ENCODE results near the gene HYI. TPM values are rescaled to one million over a fixed set of nuclear protein-coding genes. Genes with fewer than 3 reads are reported as not detected.
"Not testable (repeated sequence)": the region's sequence is repeated elsewhere in the genome, so short reads cannot be mapped to it uniquely, and the experiment has no call there.

The HYI gene
- total and polyA plus RNA-seq, 4 donors, result 26.9 to 34.9 (median 29.8) TPM

- TF ChIP-seq CTCF (IDR thresholded peaks at IDR 0.05; ENCODE audit: low read depth, low read length, missing input control) (peak; percentile 68), TAF1 (conservative IDR thresholded peaks at IDR 0.05) (no peak), SP1 (IDR thresholded peaks at IDR 0.05) (no peak), RXRA (IDR thresholded peaks at IDR 0.05) (no peak), YY1 (IDR thresholded peaks at IDR 0.05) (no peak), RAD21 (IDR thresholded peaks at IDR 0.05) (peak; percentile 81 to 84)
These were observed 39.0 kb downstream of the HYI start (continued) for GRCh38 chr1:43414634-43415223.

GRCh38 chr1:43413426-43413825 lies 40.3 kb downstream of the HYI start:
- not testable (repeated sequence) for H3K9me3 ChIP-seq (ENCODE audit: control insufficient read depth in 4 of 4, low read length in 3 of 4); DNase-seq (ENCODE audit: low spot score); H3K27ac ChIP-seq (ENCODE audit: low read depth in 1 of 2, low read length in 2 of 2); H3K4me1 ChIP-seq (ENCODE audit: control insufficient read depth in 4 of 4, insufficient read depth in 4 of 4, low read length in 3 of 4); H3K4me3 ChIP-seq (ENCODE audit: low read depth in 1 of 3, low read length in 3 of 3); H3K27me3 ChIP-seq (ENCODE audit: control insufficient read depth in 4 of 4, insufficient read depth in 4 of 4, low read length in 3 of 4); H3K9ac ChIP-seq (ENCODE audit: low read depth in 1 of 2, low read length in 2 of 2)
- H3K36me3 ChIP-seq (ENCODE audit: control insufficient read depth in 4 of 4, insufficient read depth in 3 of 4, low read depth in 1 of 4, low read length in 3 of 4), result peaks cover 3 to 30% (median 17%) of the 10 kb centered on the region in 4 donors
- 100% methylated on average over 1 of the region's 1 CpG for WGBS

- DNase-seq (ENCODE audit: low spot score), result no peak
- no peak for TF ChIP-seq JUND (IDR thresholded peaks at IDR 0.05)
- no peak for TF ChIP-seq RAD21 (IDR thresholded peaks at IDR 0.05)
- TF ChIP-seq ATF3 (IDR thresholded peaks at IDR 0.05), result no peak
- no peak for TF ChIP-seq RXRA (IDR thresholded peaks at IDR 0.05)
- no peak for TF ChIP-seq SP1 (IDR thresholded peaks at IDR 0.05)
- TF ChIP-seq EGR1 (IDR thresholded peaks at IDR 0.05; ENCODE audit: low read depth in 2 of 2), result no peak
- no peak for TF ChIP-seq CTCF (IDR thresholded peaks at IDR 0.05; ENCODE audit: low read depth, low read length, missing input control)
- TF ChIP-seq HNF4G (IDR thresholded peaks at IDR 0.05), result no peak
- TF ChIP-seq HNF4A (conservative IDR thresholded peaks at IDR 0.05), result no peak
- Histone ChIP-seq H3K4me1 (ENCODE audit: control insufficient read depth in 4 of 4, insufficient read depth in 4 of 4, low read length in 3 of 4) (no peaks in the 10 kb centered on the region), H3K9ac (ENCODE audit: low read depth in 1 of 2, low read length in 2 of 2) (no peak overlapping the region), H3K4me3 (ENCODE audit: low read depth in 1 of 3, low read length in 3 of 3) (no peak overlapping the region), H3K36me3 (ENCODE audit: control insufficient read depth in 4 of 4, insufficient read depth in 3 of 4, low read depth in 1 of 4, low read length in 3 of 4) (peaks cover 0 to 26% (median 8%) of the 10 kb centered on the region in 4 donors), H3K9me3 (ENCODE audit: control insufficient read depth in 4 of 4, low read length in 3 of 4) (no peaks in the 10 kb centered on the region), H3K27ac (ENCODE audit: low read depth in 1 of 2, low read length in 2 of 2) (no peak overlapping the region), H3K27me3 (ENCODE audit: control insufficient read depth in 4 of 4, insufficient read depth in 4 of 4, low read length in 3 of 4) (no peaks in the 10 kb centered on the region)
- 95% methylated on average over 3 of the region's 3 CpGs for WGBS
These were observed 43.2 kb downstream of the HYI start for GRCh38 chr1:43410571-43410970.

GRCh38 chr1:43405876-43406234 lies 47.9 kb downstream of the HYI start:
- Histone ChIP-seq H3K27me3 (ENCODE audit: control insufficient read depth in 4 of 4, insufficient read depth in 4 of 4, low read length in 3 of 4) (no peaks in the 10 kb centered on the region), H3K4me3 (ENCODE audit: low read depth in 1 of 3, low read length in 3 of 3) (no peak overlapping the region), H3K9me3 (ENCODE audit: control insufficient read depth in 4 of 4, low read length in 3 of 4) (no peaks in the 10 kb centered on the region), H3K4me1 (ENCODE audit: control insufficient read depth in 4 of 4, insufficient read depth in 4 of 4, low read length in 3 of 4) (no peaks in the 10 kb centered on the region), H3K9ac (ENCODE audit: low read depth in 1 of 2, low read length in 2 of 2) (no peak overlapping the region), H3K36me3 (ENCODE audit: control insufficient read depth in 4 of 4, insufficient read depth in 3 of 4, low read depth in 1 of 4, low read length in 3 of 4) (peaks cover 6 to 44% (median 16%) of the 10 kb centered on the region in 4 donors), H3K27ac (ENCODE audit: low read depth in 1 of 2, low read length in 2 of 2) (no peak overlapping the region)
- WGBS, result 91% methylated on average over 2 of the region's 2 CpGs
- DNase-seq (ENCODE audit: low spot score), result no peak
- TF ChIP-seq FOXA2 (IDR thresholded peaks at IDR 0.05), result no peak
- no peak for TF ChIP-seq RXRA (IDR thresholded peaks at IDR 0.05)
- TF ChIP-seq MAX (IDR thresholded peaks at IDR 0.05), result no peak
- no peak for TF ChIP-seq TAF1 (conservative IDR thresholded peaks at IDR 0.05)
- no peak for TF ChIP-seq HNF4A (conservative IDR thresholded peaks at IDR 0.05)
- no peak for TF ChIP-seq RAD21 (IDR thresholded peaks at IDR 0.05)
- no peak for TF ChIP-seq YY1 (IDR thresholded peaks at IDR 0.05)
- no peak for TF ChIP-seq SP1 (IDR thresholded peaks at IDR 0.05)
- TF ChIP-seq EGR1 (IDR thresholded peaks at IDR 0.05; ENCODE audit: low read depth in 2 of 2), result no peak
- no peak for TF ChIP-seq REST (IDR thresholded peaks at IDR 0.05)
- no peak for TF ChIP-seq ATF3 (IDR thresholded peaks at IDR 0.05)
- no peak for TF ChIP-seq FOXA1 (IDR thresholded peaks at IDR 0.05)

Measured in liver (tissue), 9 donors.